Inferior parietal cortex (tissue), 1 donor: Measurements from ENCODE around the gene FUCA2.
"Not testable (repeated sequence)": the region's sequence is repeated elsewhere in the genome, so short reads cannot be mapped to it uniquely, and the experiment has no call there.

Source experiments
- DNase-seq: peaks from one replicate; pipeline ENCODE4 v3.0.0-alpha.2; 2016; ENCODE audit errors: extremely low spot score

The FUCA2 gene

DNA sequence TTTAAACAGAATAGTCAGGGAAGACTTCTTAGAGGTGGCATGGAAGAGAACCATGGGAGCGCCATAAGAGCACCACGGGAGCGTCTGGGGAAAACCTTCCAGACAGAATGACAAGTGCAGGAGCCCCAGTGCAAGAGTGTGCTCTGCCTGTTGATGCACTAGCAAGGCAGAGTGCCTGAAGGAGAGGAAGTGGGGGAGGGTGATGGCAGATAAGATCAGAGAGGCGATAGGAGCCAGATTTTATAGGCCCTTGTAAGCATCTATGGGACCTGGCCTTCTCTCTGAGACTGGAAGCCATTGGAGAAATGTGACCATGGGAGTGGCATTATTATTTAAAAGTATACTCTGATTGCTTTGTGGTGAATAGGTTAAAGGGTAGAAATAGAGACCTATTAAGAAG is 13.1 kb downstream of the FUCA2 start:
- DNase-seq, result no peak

DNA sequence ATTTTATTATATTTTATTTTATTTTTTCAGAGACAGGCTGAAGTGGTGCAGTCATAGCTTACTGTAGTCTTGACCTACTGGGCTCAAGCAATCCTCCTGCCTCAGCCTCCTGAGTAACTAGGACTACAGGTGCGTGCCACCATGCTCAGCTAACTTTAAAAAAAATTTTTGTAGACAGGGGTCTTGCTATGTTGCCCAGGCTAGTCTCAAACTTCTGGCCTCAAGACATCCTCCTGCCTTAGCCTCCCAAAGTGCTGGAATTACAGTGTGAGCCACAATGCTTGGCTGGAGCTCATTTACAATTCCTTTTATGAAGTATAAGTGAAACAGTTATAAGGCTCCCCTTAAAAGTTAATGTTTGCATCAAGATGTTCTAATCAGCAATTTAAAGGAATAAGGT is 14.5 kb downstream of the FUCA2 start:
- DNase-seq, result no peak

DNA sequence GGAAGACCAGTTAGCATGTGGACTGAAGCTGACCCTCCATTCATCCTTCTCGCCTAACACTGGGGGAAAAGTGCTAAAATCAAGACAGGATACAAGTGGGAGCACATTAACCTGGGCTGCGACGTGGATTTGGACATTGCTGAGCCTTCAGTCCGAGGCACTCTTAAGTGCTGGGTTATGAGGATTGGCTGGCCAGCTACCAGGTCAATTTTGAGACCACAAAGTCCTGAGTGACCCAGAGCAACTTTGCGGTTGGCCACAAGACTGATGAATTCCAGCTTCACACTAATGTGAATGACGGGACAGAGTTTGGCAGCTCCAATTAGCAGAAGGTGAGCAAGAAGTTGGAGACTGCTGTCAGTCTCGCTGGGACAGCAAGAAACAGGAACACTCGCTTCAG is 20.7 kb downstream of the FUCA2 start:
- no peak for DNase-seq

DNA sequence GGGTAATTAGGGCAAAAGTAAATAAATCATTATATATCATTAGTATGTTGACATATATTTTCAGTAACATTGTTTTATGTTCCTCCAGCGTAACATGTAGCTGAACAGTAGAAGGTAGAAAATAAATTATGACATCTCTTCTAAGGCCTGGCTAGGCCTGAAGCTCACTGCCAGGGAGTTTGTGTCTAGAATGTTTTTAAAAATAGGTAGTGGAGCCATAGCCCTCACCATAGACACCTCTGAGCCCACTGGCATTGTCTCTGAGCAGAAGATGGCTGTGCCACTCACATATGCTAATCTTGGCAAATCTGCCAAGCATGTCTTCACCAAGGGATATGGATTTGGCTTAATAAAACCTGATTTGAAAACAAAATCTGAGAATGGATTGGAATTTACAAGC is 21.3 kb downstream of the FUCA2 start:
- DNase-seq, result no peak

DNA sequence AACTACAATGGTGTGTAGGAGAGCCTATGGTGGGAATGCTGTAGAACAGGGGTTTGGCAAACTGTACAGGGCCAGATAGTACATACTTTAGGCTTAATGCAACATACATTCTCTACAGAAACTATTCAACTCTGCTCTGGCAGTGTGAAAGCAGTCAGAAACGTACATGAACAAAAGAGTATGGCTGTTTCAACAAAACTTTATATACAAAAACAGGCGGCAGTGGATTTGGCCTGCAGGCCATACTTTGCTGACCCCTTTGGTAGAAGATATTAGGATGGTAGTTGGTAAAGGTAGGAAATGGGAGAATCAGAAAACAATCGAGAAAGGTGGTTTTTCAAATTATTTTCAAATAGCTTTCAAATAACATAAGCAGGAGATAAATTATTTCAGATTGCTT is 24.8 kb downstream of the FUCA2 start:
- no peak for DNase-seq

DNA sequence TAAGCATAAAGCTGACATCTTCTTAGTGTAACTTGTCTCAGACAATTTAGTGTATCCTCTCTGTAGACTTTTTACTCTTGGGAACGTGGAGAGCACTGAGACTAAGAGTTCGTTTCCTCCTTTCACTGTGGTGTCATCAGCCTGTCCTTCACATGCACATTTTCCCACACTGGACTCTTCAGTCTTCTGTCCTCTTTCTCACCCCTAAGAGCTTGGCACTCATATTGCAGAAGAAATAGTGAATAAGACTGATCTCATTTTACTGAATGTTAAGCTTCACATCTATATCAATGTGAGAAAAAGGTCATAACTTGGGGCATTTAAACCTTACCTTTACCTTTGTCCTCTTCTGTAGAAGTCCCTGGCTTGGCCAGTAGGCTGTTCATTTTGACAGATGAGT is 25.6 kb downstream of the FUCA2 start:
- DNase-seq, result no peak

DNA sequence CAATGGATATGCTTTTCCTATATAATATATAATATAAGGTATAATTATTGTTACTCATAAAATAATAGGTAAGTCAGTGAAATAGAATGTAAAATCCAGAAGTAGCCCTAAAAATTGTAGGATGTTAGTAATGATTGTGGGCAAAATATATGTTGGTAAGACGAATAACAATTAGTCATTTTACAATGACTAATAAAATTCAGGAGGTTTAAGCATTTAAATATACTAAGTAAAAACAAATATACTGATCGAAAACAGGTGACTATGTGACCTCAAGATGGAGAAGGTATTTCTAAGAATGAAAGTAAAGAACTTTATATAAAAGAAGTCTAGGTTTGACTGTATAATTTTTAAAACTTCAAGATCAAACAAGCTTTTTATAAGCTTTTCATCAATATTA is 28.9 kb downstream of the FUCA2 start:
- no peak for DNase-seq

DNA sequence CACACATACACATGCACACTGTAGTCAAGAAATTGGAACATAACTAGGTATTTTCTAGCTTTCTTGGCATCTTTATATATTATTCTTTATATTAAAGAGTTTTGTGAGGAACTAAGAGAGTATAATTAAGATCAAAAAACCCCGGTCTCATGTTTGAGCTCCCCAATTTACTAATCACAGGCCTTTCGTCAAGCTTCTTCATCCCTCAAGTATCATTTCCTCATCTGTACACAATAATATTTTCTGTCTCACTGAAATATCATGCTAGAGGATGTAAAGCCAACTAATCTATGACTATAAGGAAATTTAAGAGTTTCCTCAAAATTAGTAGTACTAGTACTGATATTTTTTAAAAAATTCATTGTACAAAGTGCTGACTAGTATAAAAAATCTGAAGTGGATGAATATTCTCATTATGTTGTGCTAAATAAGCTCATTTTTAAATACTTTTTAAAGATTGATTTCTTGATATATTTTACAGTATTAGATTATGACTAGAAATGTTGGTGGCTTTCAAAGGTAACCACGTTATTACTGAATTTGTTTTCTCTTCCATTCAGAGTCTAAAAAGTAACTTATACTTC is 32.9 kb downstream of the FUCA2 start:
- DNase-seq, result no peak

DNA sequence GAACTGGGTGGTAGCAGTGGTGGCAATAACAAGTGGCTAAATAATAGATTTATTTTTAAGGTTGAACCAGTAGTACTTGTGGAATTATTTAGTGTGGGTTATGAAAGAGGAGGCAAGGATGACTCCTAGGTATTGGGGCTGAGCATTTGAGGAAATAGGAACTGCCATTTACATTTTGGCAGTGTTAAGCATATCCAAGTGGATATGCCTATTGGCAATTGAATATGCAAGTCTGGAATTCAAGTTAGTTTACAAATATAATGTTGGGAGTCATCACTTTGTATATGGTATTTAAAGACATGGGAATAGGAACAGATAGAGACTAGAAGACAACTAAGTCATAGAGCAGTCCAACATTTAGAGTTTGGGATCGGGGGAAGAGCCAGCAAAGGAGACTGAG is 35.0 kb downstream of the FUCA2 start:
- no peak for DNase-seq

DNA sequence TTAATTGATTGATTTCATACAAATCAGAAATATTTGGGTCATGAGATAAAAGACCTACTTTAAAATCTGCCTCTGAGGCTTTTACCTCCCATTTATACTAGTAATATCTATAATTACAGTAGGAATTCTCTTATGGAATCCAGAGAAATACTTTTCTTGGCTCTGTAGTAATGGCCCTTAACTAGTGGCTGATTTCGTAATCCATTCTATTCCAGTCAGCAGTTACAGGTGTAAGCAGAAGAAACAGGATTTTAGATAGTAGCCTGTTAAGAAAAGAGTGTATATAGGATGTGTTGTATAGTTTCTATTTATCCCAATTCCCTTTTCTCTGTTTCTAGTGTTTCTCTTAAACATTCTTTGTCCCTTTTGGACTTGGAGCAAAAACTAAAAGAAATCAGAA is 39.7 kb downstream of the FUCA2 start:
- DNase-seq, result no peak

DNA sequence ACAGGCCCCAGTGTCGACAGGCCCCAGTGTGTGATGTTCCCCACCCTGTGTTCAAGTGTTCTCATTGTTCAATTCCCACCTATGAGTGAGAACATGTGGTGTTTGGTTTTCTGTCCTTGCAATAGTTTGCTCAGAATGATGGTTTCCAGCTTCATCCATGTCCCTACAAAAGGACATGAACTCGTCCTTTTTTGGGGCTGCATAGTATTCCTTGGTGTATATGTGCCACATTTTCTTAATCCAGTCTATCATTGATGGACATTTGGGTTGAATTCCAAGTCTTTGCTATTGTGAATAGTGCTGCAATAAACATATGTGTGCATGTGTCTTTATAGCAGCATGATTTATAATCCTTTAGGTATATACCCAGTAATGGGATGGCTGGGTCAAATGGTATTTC is 42.7 kb downstream of the FUCA2 start:
- DNase-seq, result not testable (repeated sequence)

DNA sequence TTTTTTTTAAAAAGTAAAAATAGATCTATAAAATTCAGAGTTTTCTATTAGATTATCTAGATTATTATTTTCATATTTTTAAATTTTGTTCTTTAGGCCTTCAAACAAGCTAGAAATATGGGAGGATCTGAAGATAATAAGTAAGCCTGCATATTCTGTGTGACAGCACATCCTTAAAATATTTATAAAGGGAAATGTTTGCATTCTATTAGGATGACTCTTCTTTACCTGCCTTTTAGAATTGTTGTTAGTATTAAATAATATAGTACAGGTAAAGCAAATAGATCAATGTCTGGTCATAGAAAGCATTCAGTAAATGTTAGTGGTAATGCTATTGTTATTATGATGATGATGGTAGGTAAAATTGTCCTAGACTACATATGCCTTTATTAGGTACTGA is 43.5 kb downstream of the FUCA2 start:
- no peak for DNase-seq

DNA sequence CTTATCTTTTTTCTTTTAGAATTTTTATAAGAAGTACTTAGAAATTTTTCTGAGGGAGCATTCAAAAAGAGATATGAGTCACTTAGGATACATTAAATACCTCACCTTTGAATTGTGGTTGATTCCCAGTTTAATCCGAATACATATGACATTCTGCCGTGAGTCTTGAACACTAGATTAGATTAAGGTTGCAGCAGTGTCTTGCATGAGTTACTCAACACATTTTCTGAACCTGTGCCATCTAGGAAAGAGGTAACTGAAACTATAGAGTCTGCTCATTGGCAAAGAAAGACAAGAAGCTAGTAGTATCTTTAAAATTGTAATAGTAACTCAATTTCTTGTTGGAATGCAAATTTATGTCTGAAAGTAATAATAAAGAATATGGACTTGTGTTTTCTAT is 46.0 kb downstream of the FUCA2 start:
- DNase-seq, result no peak

DNA sequence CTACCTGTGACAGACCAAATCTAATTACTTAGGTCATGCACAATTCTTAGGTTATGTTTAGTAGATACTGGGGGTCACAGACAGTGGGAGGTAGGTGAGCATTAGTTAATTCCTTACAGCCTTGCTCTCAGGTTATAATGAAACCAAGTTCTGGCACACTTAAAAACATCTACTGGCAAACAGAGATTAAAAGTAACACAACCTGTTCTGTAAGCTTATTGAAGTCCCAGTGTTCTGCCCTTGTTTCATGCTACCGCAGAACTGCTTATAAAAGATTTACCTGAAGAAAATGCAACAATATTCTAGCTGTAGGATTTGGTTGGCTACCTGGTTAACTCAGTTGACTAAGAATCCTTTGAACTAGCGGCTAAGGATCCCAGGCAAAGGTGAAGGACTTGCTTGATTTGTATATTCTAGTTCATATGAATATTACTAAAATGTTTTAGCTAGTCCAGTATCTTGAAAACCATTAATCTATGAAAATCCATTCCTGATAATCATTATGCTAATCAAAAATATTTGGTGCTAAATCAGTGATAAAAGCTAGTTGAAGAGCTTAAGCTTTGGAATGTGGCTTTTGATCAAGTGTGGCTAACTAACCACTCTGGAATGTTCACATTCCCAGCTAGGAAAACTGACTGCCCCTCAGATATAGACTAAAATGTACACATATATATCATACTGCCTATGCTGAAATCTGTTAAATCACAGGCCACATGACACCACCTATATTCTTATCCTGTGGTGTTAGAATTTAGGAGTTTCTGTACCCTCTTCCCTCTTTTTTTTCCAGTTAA is 53.8 kb downstream of the FUCA2 start:
- no peak for DNase-seq

DNA sequence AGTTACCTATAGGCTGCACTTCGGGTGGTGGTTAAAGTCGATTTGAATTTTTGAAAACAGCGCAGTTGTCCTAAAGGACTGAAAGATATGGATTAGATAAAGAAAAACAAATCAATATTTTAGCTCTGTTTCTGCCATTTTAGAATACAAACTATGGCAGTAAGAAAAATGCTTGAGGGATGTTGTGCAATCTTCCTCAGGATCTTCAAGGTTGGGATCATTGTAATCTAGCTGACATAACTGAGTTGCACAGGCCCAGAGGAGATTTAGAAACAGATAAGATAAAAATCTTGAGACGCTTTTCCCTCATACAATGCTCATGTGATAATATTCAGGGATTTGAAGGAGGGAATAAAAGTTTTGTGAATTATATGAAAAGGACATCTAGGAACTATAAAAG is 60.0 kb downstream of the FUCA2 start:
- DNase-seq, result no peak

DNA sequence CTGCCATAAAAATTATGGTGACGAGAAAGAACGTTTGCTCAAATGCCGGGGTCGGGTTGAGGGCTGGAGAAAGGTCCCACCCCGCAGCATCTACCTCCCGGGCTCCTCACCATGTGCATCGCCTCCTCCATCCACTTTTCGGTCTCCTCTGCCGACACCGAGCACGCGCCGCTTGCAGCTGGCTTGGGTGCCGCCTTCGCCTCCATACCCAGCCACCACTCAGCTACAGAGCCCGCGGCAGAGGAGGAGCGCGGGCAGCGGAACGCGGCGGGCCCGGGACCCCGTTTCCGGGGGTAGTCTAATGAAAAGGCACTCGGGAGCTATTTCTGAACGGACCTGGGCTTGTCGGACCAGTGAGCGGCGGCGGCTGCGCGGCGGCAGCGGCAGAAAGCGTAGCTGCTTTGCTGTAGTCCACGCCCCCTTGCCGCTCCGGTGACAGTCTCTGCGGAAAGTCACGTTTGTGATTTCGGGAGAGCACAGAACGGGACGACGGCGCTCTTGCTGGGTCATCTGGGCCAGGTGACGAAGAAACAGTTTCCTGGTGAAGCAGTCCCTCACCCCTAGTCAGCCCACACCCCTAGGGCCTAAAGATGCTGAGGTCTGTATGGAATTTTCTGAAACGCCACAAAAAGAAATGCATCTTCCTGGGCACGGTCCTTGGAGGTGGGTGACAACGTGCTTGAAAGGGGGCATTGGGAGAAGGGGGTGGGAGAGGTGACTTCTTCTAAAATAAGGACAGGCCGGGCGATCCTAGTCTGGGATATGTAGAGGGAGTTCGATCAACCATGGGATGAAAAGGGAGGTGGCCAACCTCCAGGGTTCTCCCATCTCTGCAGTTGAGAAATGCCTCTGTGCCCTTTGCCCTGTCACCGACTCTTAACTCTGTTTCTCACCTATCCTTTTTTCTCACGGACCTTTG is 60.8 kb downstream of the FUCA2 start, which contains the start of the genes ADAT2 and PEX3:
ADAT2 (minus strand) TSS at position 243 of the 919 bp plus-strand sequence; CDS start at position 206, 37 bp downstream.
PEX3 (plus strand) TSS at position 353 of the 919 bp plus-strand sequence; CDS start at position 591, 238 bp downstream.
- peak; percentile 92 for DNase-seq

DNA sequence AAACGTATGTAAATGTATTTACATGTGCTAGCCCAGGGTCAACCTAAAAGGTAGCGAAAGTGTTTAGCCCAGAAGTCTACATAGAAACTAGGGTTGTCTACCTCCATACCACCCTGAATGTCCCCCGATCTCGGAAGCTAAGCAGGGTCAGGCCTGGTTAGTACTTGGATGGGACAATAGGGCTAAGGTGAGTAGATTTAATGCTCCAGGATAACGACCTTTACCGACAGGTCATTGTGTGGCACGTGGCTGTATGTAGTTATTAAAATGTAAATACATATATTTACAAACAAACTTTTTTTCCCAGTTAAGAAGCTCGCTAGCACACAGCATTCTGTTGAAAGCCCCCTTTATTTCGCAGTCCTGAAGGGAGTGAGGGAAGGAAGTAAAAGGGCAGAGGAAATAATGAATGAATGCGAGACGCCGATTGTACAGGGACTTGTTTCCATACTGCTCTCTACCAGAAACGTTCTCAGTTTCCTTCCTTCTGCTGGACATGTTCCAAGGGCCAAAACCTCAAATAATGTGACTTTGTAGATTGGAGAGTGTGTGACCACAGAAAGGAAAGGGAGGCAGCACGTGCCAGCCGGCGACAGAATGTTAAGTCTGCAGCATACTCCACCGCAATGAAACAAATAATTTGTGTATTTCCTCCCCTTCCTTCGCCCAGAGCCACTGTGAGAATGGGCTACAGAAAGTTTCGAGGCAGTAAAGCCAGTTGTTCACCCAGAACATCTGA is 61.6 kb downstream of the FUCA2 start:
- peak; percentile 38 for DNase-seq

DNA sequence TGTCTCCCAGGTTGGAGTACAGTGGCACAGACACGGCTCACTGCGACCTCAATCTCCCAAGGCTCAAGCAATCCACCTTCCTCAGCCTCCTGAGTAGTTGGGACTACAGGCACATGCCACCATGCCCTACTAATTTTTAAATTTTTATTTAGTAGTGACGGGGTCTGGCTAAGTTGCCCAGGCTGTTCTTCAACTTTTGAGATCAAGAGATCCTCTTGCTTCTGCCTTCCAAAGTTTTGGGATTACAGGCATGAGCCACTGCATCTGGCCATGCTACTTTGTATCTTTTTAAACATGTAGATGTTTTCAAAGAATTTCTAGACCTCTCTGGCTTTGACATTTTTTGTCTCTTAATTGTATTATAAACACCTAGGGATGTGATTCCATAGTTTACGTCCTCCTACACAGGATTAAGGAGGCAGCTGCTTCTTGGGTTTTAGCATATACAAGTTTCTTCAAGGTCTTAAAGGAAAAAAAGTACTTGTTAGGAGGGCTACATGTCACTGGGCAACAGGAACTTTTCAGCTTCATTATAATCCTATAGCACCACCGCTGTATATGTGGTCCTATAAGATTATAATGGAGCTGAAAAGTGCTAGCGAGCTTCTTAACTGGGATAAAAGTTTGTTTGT is 62.3 kb downstream of the FUCA2 start:
- no peak for DNase-seq

DNA sequence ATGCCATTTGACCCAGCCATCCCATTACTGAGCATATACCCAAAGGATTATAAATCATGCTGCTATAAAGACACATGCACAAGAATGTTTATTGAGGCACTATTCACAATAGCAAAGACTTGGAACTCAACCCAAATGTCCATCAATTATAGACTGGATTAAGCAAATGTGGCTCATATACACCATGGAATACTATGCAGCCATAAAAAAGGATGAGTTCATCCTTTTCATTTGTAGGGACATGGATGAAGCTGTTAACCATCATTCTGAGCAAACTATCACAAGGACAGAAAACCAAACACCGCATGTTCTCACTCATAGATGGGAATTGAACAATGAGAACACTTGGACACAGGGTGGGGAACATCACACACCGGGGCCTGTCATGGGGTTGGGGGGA is 63.7 kb downstream of the FUCA2 start:
- not testable (repeated sequence) for DNase-seq
